HepG2 (cell line): Measurements from ENCODE around the gene GSTA1. TPM values are rescaled to one million over a fixed set of nuclear protein-coding genes. Genes with fewer than 3 reads are reported as not detected.

Source experiments
- ARID5B ChIP-seq: IDR thresholded peaks from 2 replicates; pipeline ENCODE4 v1.4.0; 2020; ENCODE audit warnings: mild to moderate bottlenecking, missing genetic modification reagents
- CC2D1A ChIP-seq: sonication (generic); formaldehyde crosslinking; IDR thresholded peaks from 2 replicates; pipeline ENCODE4 v1.8.1; 2023; ENCODE audit warnings: mild to moderate bottlenecking, missing genetic modification reagents
- CREB1 ChIP-seq, 2 experiments: fragments of 450-650 bp in 1 of 2; IDR thresholded peaks; 2 replicates each; pipeline ENCODE4 v1.6.1; 2016 to 2017; ENCODE audit warnings: control low read depth in 1 of 2, mild to moderate bottlenecking in 1 of 2, missing compliant biosample characterization in 1 of 2, missing genetic modification characterization in 1 of 2
- FOXA3 ChIP-seq: IDR thresholded peaks from 2 replicates; pipeline ENCODE4 v1.6.1; 2016; ENCODE audit warnings: missing genetic modification reagents, missing compliant biosample characterization
- FOXP4 ChIP-seq: sonication (generic); formaldehyde crosslinking; IDR thresholded peaks from 2 replicates; pipeline ENCODE4 v1.4.0; 2020; ENCODE audit warnings: missing genetic modification reagents
- GPN1 ChIP-seq: sonication (generic); formaldehyde crosslinking; IDR thresholded peaks from 2 replicates; pipeline ENCODE4 v1.5.1; 2020; ENCODE audit warnings: missing genetic modification reagents, borderline replicate concordance
- HHEX ChIP-seq: IDR thresholded peaks from 2 replicates; pipeline ENCODE4 v1.6.1; 2016; ENCODE audit warnings: control low read depth
- HMG20A ChIP-seq: IDR thresholded peaks from 2 replicates; pipeline ENCODE4 v1.6.1; 2016; ENCODE audit warnings: borderline replicate concordance
- MAFK ChIP-seq, 2 experiments: IDR thresholded peaks in 1 of 2; conservative IDR thresholded peaks in 1 of 2; 2 replicates each; pipeline ENCODE4 v1.6.1; 2011; ENCODE audit warnings: improper control_type of control experiment in 2 of 2, low read length in 2 of 2
- MEIS1 ChIP-seq: sonication (generic); formaldehyde crosslinking; IDR thresholded peaks from 2 replicates; pipeline ENCODE4 v1.9.0; 2021; ENCODE audit warnings: mild to moderate bottlenecking, missing genetic modification reagents, moderate library complexity, borderline replicate concordance
- REL ChIP-seq: sonication (generic); formaldehyde crosslinking; conservative IDR thresholded peaks from 2 replicates; pipeline ENCODE4 v1.8.0; 2022; ENCODE audit warnings: mild to moderate bottlenecking, missing genetic modification reagents, moderate library complexity
- SIX1 ChIP-seq: sonication (generic); formaldehyde crosslinking; IDR thresholded peaks from 2 replicates; pipeline ENCODE4 v1.4.0; 2020; ENCODE audit warnings: missing genetic modification reagents, borderline replicate concordance
- SOX13 ChIP-seq, 3 experiments: fragments of 450-650 bp in 1 of 3; sonication (generic) in 1 of 3; formaldehyde crosslinking in 1 of 3; IDR thresholded peaks in 2 of 3; conservative IDR thresholded peaks in 1 of 3; 2 replicates each; pipeline versions ENCODE4 v1.5.0 to v1.6.1; 2016 to 2020; ENCODE audit warnings: antibody characterized with exemption in 1 of 3, mild to moderate bottlenecking in 1 of 3, missing compliant biosample characterization in 1 of 3, missing genetic modification reagents in 1 of 3, moderate library complexity in 1 of 3
- SOX6 ChIP-seq, 2 experiments: fragments of 450-650 bp in 1 of 2; sonication (generic) in 1 of 2; formaldehyde crosslinking in 1 of 2; IDR thresholded peaks; 2 replicates each; pipeline versions ENCODE4 v1.4.0 to v1.6.1; 2017 to 2020; ENCODE audit warnings: antibody characterized with exemption in 1 of 2, mild to moderate bottlenecking in 1 of 2, missing genetic modification reagents in 1 of 2
- TARDBP ChIP-seq: sonication (generic); formaldehyde crosslinking; IDR thresholded peaks from 2 replicates; pipeline ENCODE4 v1.8.0; 2022; ENCODE audit warnings: mild to moderate bottlenecking, missing genetic modification reagents
- TBX3 ChIP-seq: fragments of 450-650 bp; IDR thresholded peaks from 2 replicates; pipeline ENCODE4 v1.6.1; 2017; ENCODE audit warnings: antibody characterized with exemption, mild to moderate bottlenecking, inconsistent platforms, borderline replicate concordance
- TOE1 ChIP-seq: sonication (generic); formaldehyde crosslinking; IDR thresholded peaks from 2 replicates; pipeline ENCODE4 v1.4.0; 2020; ENCODE audit warnings: mild to moderate bottlenecking, missing genetic modification reagents
- ZNF75D ChIP-seq: sonication (generic); formaldehyde crosslinking; IDR thresholded peaks from 2 replicates; pipeline ENCODE4 v1.8.1; 2023; ENCODE audit warnings: missing genetic modification reagents, mild to moderate bottlenecking, borderline replicate concordance
- polyA plus RNA-seq, 8 experiments: library from polyadenylated mRNA; depleted of rRNA in 3 of 8; stranded (reverse) in 7 of 8; unstranded in 1 of 8; fragments of >200 nt; fragmentation: Illumina TruSeq in 4 of 8; extraction: Trizol in 4 of 8; gene quantifications; 2 replicates each; pipeline versions ENCODE4 v1.2.1 to v1.2.3, GENCODE V29; 2011 to 2016; ENCODE audit warnings: low read depth in 4 of 8, missing spikeins in 1 of 8, mixed read lengths in 1 of 8; ENCODE audit not compliant: insufficient read depth in 1 of 8
- total RNA-seq, 5 experiments: library from RNA; depleted of rRNA; stranded (reverse); fragments of >200 nt; fragmentation: Illumina TruSeq; extraction: Trizol; gene quantifications; 2 replicates each; pipeline ENCODE4 v1.2.3, GENCODE V29; 2016; ENCODE audit warnings: low read depth in 1 of 5
- TF ChIP-seq, protein P1 (sequence below): sonication (generic); formaldehyde crosslinking; IDR thresholded peaks from 2 replicates; pipeline ENCODE4 v1.4.0; 2020; ENCODE audit warnings: missing genetic modification reagents

GSTA1 gene
- total and polyA plus RNA-seq, 2 of the 13 experiments (the other 11 are each of a cell fraction or from before 2014, with no cell fraction given) = 6.2 to 282 TPM

GRCh38 chr6:52745764-52746201, 57.8 kb downstream of the GSTA1 start (continued):
- TF ChIP-seq FOXP4 (peak; percentile 78), TARDBP (0 out of 2 replicates have a peak, but pooled peaks have one; percentile 42), TOE1 (CRISPR knock-in tag) (0 out of 2 replicates have a peak, but pooled peaks have one; percentile 21), FOXA3 (peak; percentile 75), CC2D1A (CRISPR knock-in tag) (no peak), ZNF75D (CRISPR knock-in tag) (no peak), MAFK (conservative IDR thresholded peaks at IDR 0.05 in 1 of 2, IDR thresholded peaks at IDR 0.05 in 1 of 2; ENCODE audit: low read length in 2 of 2) (0 out of 4 replicates have a peak, but pooled peaks of 1 of the 2 experiments have one; percentile 10), SIX1 (peak; percentile 8; the same call in 1 of the 2 replicates), GPN1 (CRISPR knock-in tag) (no peak), SOX13 (IDR thresholded peaks at IDR 0.05) (0 out of 2 replicates have a peak, but pooled peaks have one; percentile 21), SOX13 (CRISPR knock-in tag; conservative IDR thresholded peaks at IDR 0.05 in 1 of 2, IDR thresholded peaks at IDR 0.05 in 1 of 2) (peak in 1 of 2 experiments; percentile 84; a peak in 2 of 4 replicates), CREB1 (IDR thresholded peaks at IDR 0.05) (no peak), CREB1 (CRISPR knock-in tag; IDR thresholded peaks at IDR 0.05) (peak; percentile 52; the same call in 1 of the 2 replicates), ARID5B (CRISPR knock-in tag) (peak; percentile 86), HMG20A (peak; percentile 57; the same call in 1 of the 2 replicates), MEIS1 (CRISPR knock-in tag) (no peak), HHEX (CRISPR knock-in tag) (no peak), SOX6 (IDR thresholded peaks at IDR 0.05) (no peak), SOX6 (CRISPR knock-in tag; IDR thresholded peaks at IDR 0.05) (peak; percentile 70; the same call in 1 of the 2 replicates), TBX3 (peak; percentile 23; the same call in 1 of the 2 replicates), REL (CRISPR knock-in tag) (no peak)
- TF ChIP-seq, protein P1, sequence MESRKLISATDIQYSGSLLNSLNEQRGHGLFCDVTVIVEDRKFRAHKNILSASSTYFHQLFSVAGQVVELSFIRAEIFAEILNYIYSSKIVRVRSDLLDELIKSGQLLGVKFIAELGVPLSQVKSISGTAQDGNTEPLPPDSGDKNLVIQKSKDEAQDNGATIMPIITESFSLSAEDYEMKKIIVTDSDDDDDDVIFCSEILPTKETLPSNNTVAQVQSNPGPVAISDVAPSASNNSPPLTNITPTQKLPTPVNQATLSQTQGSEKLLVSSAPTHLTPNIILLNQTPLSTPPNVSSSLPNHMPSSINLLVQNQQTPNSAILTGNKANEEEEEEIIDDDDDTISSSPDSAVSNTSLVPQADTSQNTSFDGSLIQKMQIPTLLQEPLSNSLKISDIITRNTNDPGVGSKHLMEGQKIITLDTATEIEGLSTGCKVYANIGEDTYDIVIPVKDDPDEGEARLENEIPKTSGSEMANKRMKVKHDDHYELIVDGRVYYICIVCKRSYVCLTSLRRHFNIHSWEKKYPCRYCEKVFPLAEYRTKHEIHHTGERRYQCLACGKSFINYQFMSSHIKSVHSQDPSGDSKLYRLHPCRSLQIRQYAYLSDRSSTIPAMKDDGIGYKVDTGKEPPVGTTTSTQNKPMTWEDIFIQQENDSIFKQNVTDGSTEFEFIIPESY = no peak
